Skin epidermis (tissue), 12 donors: Measurements from ENCODE around the gene ESRRA.
A peak's percentile ranks its signal among the peaks of the same experiment; 100 is the strongest.
"Not testable (repeated sequence)": the region's sequence is repeated elsewhere in the genome, so short reads cannot be mapped to it uniquely, and the experiment has no call there.

Experiments
- H3K27ac ChIP-seq, 21 experiments: fragments of 200-600 bp; sonication (generic) in 11 of 21; one replicate each; pipeline ENCODE4 v1.5.0; 2020; ENCODE audit warnings: mild to moderate bottlenecking in 3 of 21, inconsistent platforms in 2 of 21, moderate library complexity in 2 of 21
- H3K4me3 ChIP-seq, 7 experiments: fragments of 200-600 bp; sonication (generic) in 2 of 7; one replicate each; pipeline ENCODE4 v1.5.0; 2020; ENCODE audit warnings: inconsistent platforms in 2 of 7, mild to moderate bottlenecking in 2 of 7, moderate library complexity in 1 of 7

The ESRRA gene

GRCh38 chr11:64305691-64306562, 603 bp downstream of the ESRRA start:
- Histone ChIP-seq H3K4me3 (peak overlapping the region; percentile 63 to 80 (median 75)), H3K27ac (peak overlapping the region; percentile 56 to 95 (median 89))

GRCh38 chr11:64306563-64306875, 1.2 kb downstream of the ESRRA start:
- Histone ChIP-seq H3K27ac (peak overlapping the region in 20 of 21 experiments; percentile 82 to 95 (median 89)), H3K4me3 (peak overlapping the region; percentile 63 to 80 (median 75))

- Histone ChIP-seq H3K27ac (peak overlapping the region in 17 of 21 experiments; percentile 12 to 95 (median 90)), H3K4me3 (peak overlapping the region; percentile 63 to 80 (median 75))
Measured at GRCh38 chr11:64306876-64307622, 1.7 kb downstream of the ESRRA start.

GRCh38 chr11:64307795-64308194, 2.5 kb downstream of the ESRRA start:
- not testable (repeated sequence) for H3K4me3 ChIP-seq
- H3K27ac ChIP-seq = peak overlapping the region in 4 of 21 experiments; percentile 15 to 92 (median 68)

- H3K27ac ChIP-seq = peak overlapping the region in 15 of 21 experiments; percentile 9 to 82 (median 64)
Measured at GRCh38 chr11:64312947-64313346, 7.6 kb downstream of the ESRRA start.

GRCh38 chr11:64313491-64314145, 8.3 kb downstream of the ESRRA start:
- Histone ChIP-seq H3K4me3 (no peak overlapping the region), H3K27ac (peak overlapping the region in 16 of 21 experiments; percentile 9 to 82 (median 64))

More at GRCh38 chr11:64312947-64313346, 7.6 kb downstream of the ESRRA start:
- no peak overlapping the region for H3K4me3 ChIP-seq

GRCh38 chr11:64314146-64314804, 9.0 kb downstream of the ESRRA start:
- H3K4me3 ChIP-seq = no peak overlapping the region
- peak overlapping the region in 14 of 21 experiments; percentile 11 to 82 (median 65) for H3K27ac ChIP-seq

- peak overlapping the region in 6 of 21 experiments; percentile 11 to 78 (median 64) for H3K27ac ChIP-seq
- H3K4me3 ChIP-seq = no peak overlapping the region
Measured at GRCh38 chr11:64314805-64315561, 9.7 kb downstream of the ESRRA start.

- Histone ChIP-seq H3K4me3 (peak overlapping the region in 2 of 7 experiments; percentile 64 to 68), H3K27ac (peak overlapping the region in 9 of 21 experiments; percentile 87 to 97 (median 93))
Measured at GRCh38 chr11:64315667-64316526, 10.6 kb downstream of the ESRRA start.

GRCh38 chr11:64316672-64317324, 11.5 kb downstream of the ESRRA start:
- H3K27ac ChIP-seq = peak overlapping the region; percentile 57 to 98 (median 92)
- peak overlapping the region; percentile 51 to 87 (median 68) for H3K4me3 ChIP-seq

GRCh38 chr11:64317325-64317960, 12.1 kb downstream of the ESRRA start, which contains the start of gene TRMT112:
Gene TRMT112, minus strand, starts transcription at chr11:64317559. Its CDS starts 33 bp downstream, at chr11:64317526.
- H3K27ac ChIP-seq = peak within 1 kb of the TSS; percentile 81 to 98 (median 92)
- peak within 1 kb of the TSS; percentile 51 to 87 (median 68) for H3K4me3 ChIP-seq

GRCh38 chr11:64317961-64318765, 12.8 kb downstream of the ESRRA start, which contains the start of gene PRDX5:
Gene PRDX5, plus strand, starts transcription at chr11:64318121. Its CDS starts 95 bp downstream, at chr11:64318216.
- H3K27ac ChIP-seq = peak within 1 kb of the TSS; percentile 81 to 98 (median 92)

GRCh38 chr11:64318766-64319761, 13.7 kb downstream of the ESRRA start:
- peak overlapping the region; percentile 51 to 87 (median 68) for H3K4me3 ChIP-seq
- peak overlapping the region; percentile 81 to 98 (median 92) for H3K27ac ChIP-seq

More at GRCh38 chr11:64317961-64318765, 12.8 kb downstream of the ESRRA start, which contains the start of gene PRDX5:
- peak within 1 kb of the TSS; percentile 51 to 87 (median 68) for H3K4me3 ChIP-seq

- H3K27ac ChIP-seq = peak overlapping the region in 6 of 21 experiments; percentile 2 to 55 (median 25)
- no peak overlapping the region for H3K4me3 ChIP-seq
Measured at GRCh38 chr11:64320556-64320955, 15.2 kb downstream of the ESRRA start.
